B cell (primary cell): Measurements from ENCODE around the gene DPYSL4. TPM values are rescaled to one million over a fixed set of nuclear protein-coding genes. Genes with fewer than 3 reads are reported as not detected.

Experiments used
- ATAC-seq: fragments of 200-7000 bp; cut with Tn5 transposase; one replicate; pipeline ENCODE4 v1.10.0; 2021; ENCODE audit warnings: low read depth, mild to moderate bottlenecking, moderate number of reproducible peaks, moderate library complexity
- CTCF ChIA-PET: fragments of 350-600 bp; sonication (Branson Sonifier 250); formaldehyde crosslinking; loops from one replicate; lab custom pipeline; 2021; ENCODE audit warnings: antibody characterized with exemption, inconsistent platforms; lab: Charles Lee
- POLR2A ChIA-PET: fragments of 350-600 bp; sonication (Branson Sonifier 250); formaldehyde crosslinking; loops from one replicate; lab custom pipeline; 2021; ENCODE audit warnings: antibody characterized with exemption; lab: Charles Lee
- DNase-seq: peaks from one replicate; pipeline ENCODE4 v3.0.0; 2013
- H2AFZ ChIP-seq: 2 replicates; pipeline ENCODE4 v1.6.1; 2012; ENCODE audit warnings: mild to moderate bottlenecking, low read depth, low read length; ENCODE audit not compliant: insufficient read depth, poor library complexity, severe bottlenecking
- H3K27ac ChIP-seq, 2 donors: 1 replicate in 1 of 2; 2 replicates in 1 of 2; pipeline ENCODE4 v1.5.1; 2012 to 2013; ENCODE audit warnings: low read length in 2 of 2, mild to moderate bottlenecking in 2 of 2, moderate library complexity in 1 of 2
- H3K27me3 ChIP-seq, 4 experiments: fragments of 200-600 bp in 1 of 4; sonication (generic) in 1 of 4; replicated peaks in 1 of 4; 1 replicate in 2 of 4; 2 replicates in 2 of 4; pipeline versions ENCODE4 v1.6.1 to v1.7.0; 2013 to 2016; ENCODE audit warnings: low read length in 3 of 4, mild to moderate bottlenecking in 2 of 4, mixed read lengths in 1 of 4, moderate library complexity in 1 of 4; ENCODE audit not compliant: insufficient read depth in 4 of 4, control insufficient read depth in 3 of 4; ENCODE audit errors: control extremely low read depth in 1 of 4
- H3K36me3 ChIP-seq, 2 experiments: replicated peaks in 1 of 2; 1 replicate in 1 of 2; 2 replicates in 1 of 2; pipeline versions ENCODE4 v1.6.1 to v1.7.1; 2013; ENCODE audit warnings: low read length in 1 of 2; ENCODE audit not compliant: insufficient read depth in 2 of 2, control insufficient read depth in 1 of 2; ENCODE audit errors: control extremely low read depth in 1 of 2, extremely low read depth in 1 of 2
- H3K4me1 ChIP-seq, 2 donors: fragments of 200-600 bp in 1 of 2; sonication (generic) in 1 of 2; 1 replicate in 1 of 2; 2 replicates in 1 of 2; pipeline versions ENCODE4 v1.5.1 to v1.6.1; 2013 to 2017; ENCODE audit warnings: low read length in 2 of 2; ENCODE audit not compliant: control insufficient read depth in 2 of 2, insufficient read depth in 2 of 2
- H3K4me2 ChIP-seq: replicated peaks from 2 replicates; pipeline ENCODE3; 2012; ENCODE audit warnings: mild to moderate bottlenecking, low read depth, low read length; ENCODE audit not compliant: poor library complexity, severe bottlenecking
- H3K4me3 ChIP-seq, 5 experiments: fragments of 200-600 bp in 1 of 5; sonication (generic) in 1 of 5; 1 replicate in 3 of 5; 2 replicates in 2 of 5; pipeline versions ENCODE4 v1.5.1 to v1.7.0; 2011 to 2016; ENCODE audit warnings: low read length in 4 of 5, mild to moderate bottlenecking in 4 of 5, low read depth in 2 of 5, control low read depth in 1 of 5, moderate library complexity in 1 of 5; ENCODE audit not compliant: insufficient read depth in 1 of 5; ENCODE audit errors: control extremely low read depth in 1 of 5, extremely low read depth in 1 of 5
- H3K79me2 ChIP-seq: fragments of 200-600 bp; sonication (generic); one replicate; pipeline ENCODE4 v1.6.0; 2016; ENCODE audit warnings: low read length; ENCODE audit not compliant: control insufficient read depth, insufficient read depth
- H3K9ac ChIP-seq: fragments of 200-600 bp; sonication (generic); 2 replicates; pipeline ENCODE4 v1.6.1; 2017; ENCODE audit warnings: mild to moderate bottlenecking, low read length, moderate library complexity
- H3K9me3 ChIP-seq, 3 donors: one replicate each; pipeline versions ENCODE4 v1.6.1 to v1.7.1; 2013; ENCODE audit warnings: low read length in 2 of 3; ENCODE audit not compliant: control insufficient read depth in 2 of 3, insufficient read depth in 1 of 3; ENCODE audit errors: control extremely low read depth in 1 of 3
- H4K20me1 ChIP-seq: 2 replicates; pipeline ENCODE4 v1.6.0; 2012; ENCODE audit warnings: mild to moderate bottlenecking, low read length; ENCODE audit not compliant: insufficient read depth, control insufficient read depth, poor library complexity, severe bottlenecking
- H3K27ac Mint-ChIP-seq: one replicate; pipeline ENCODE4 v1.8.0; 2021; ENCODE audit warnings: mixed read lengths
- H3K27me3 Mint-ChIP-seq: one replicate; pipeline ENCODE4 v1.8.0; 2021; ENCODE audit warnings: mixed read lengths
- H3K4me1 Mint-ChIP-seq: one replicate; pipeline ENCODE4 v1.8.0; 2021; ENCODE audit warnings: mixed read lengths
- H3K4me3 Mint-ChIP-seq: one replicate; pipeline ENCODE4 v1.8.0; 2021; ENCODE audit warnings: mixed read lengths
- H3K9me3 Mint-ChIP-seq: one replicate; pipeline ENCODE4 v1.8.0; 2022; ENCODE audit warnings: mixed read lengths; ENCODE audit not compliant: insufficient read depth
- EZH2 ChIP-seq: IDR thresholded peaks from 2 replicates; pipeline ENCODE4 v1.6.1; 2012; ENCODE audit warnings: borderline replicate concordance, low read depth, mild to moderate bottlenecking, moderate library complexity, low read length; ENCODE audit not compliant: insufficient read depth, poor library complexity, severe bottlenecking
- WGBS: methylation state at CpG from one replicate; pipeline ENCODE4 v1.1.5; 2013; ENCODE audit warnings: missing lambda C conversion rate; ENCODE audit not compliant: insufficient coverage; 5-methylcytosine and 5-hydroxymethylcytosine counted together
- intact Hi-C: fragments of 100-400 bp; cut with micrococcal nuclease; formaldehyde crosslinking; loops from one replicate; pipeline ENCODE4 v1.10.0; 2022
- polyA plus RNA-seq: library from polyadenylated mRNA; depleted of rRNA; stranded (reverse); fragments of >200 nt; gene quantifications from 2 replicates; pipeline ENCODE4 v1.2.3, GENCODE V29; 2012
- total RNA-seq, 2 donors: library from RNA; stranded (reverse); fragments of 120-200 nt in 1 of 2; gene quantifications; 1 replicate in 1 of 2; 2 replicates in 1 of 2; pipeline versions ENCODE4 v1.2.3 to v1.2.4, GENCODE V29; 2013 to 2022
- TF ChIP-seq, protein P1 (sequence below): fragments of 200-600 bp; IDR thresholded peaks from one replicate; pipeline ENCODE4 v1.8.0; 2022; ENCODE audit warnings: antibody characterized with exemption, mild to moderate bottlenecking

Gene DPYSL4
- total and polyA plus RNA-seq, 2 donors (not counting 1 experiment from before 2014, with no cell fraction given), result 0.03 to 0.22 TPM

DNA sequence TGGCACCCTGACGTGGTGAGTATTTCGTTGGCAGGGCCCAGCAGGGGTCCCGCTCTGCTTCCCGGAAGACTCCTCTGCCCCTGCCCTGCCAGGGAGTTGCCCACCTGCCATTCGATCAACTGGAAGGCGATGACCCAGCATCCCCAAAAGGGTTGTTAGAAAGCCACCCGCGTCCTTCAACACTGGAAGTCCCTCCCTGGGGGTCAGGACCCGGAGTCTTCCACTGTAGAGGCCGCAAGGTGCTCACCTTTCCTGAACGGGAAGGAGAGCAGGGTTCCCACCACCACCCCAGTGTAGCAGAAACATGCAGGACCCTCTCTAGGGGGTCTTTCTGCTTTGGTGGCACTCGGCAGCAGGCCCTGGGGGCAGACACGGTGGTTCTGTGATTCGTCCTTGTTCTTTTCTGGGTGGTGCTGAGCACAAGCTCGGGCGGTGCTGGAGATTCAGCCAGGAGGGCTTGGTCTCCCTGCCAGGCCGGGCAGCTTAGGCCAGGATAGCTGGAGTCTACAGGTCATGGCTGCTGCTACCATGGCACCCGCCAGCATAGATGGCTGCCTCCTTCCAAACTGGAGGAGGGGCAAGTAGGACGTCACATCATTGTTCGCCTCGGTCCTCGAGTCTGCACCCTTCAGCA, 19.6 kb upstream of the DPYSL4 start:
- ChIA-PET POLR2A (no interaction called here), CTCF (no interaction called here)
- no peak overlapping the region for H3K27ac Mint-ChIP-seq
- H3K4me2 ChIP-seq, result no peak overlapping the region
- no peaks in the 10 kb centered on the region for H4K20me1 ChIP-seq
- H3K9ac ChIP-seq, result no peak overlapping the region
- no peaks in the 10 kb centered on the region for H3K79me2 ChIP-seq
- no peaks in the 10 kb centered on the region for H3K9me3 Mint-ChIP-seq
- no peak overlapping the region for H3K27ac ChIP-seq
- peaks cover 0 to 3% (median 0%) of the 10 kb centered on the region in 4 experiments for H3K27me3 ChIP-seq
- WGBS, result 92% methylated on average over 22 of the region's 22 CpGs
- H3K4me1 ChIP-seq, result peaks cover 3 to 5% of the 10 kb centered on the region in 2 donors
- no peak overlapping the region for H3K4me3 ChIP-seq
- peaks cover 0 to 14% (median 0%) of the 10 kb centered on the region in 3 donors for H3K9me3 ChIP-seq
- H3K4me3 Mint-ChIP-seq, result no peak overlapping the region
- no peaks in the 10 kb centered on the region for H3K36me3 ChIP-seq
- no peak for ATAC-seq
- peaks cover 8% of the 10 kb centered on the region for H3K27me3 Mint-ChIP-seq
- DNase-seq, result no peak
- H3K4me1 Mint-ChIP-seq, result peaks cover 4% of the 10 kb centered on the region
- TF ChIP-seq EZH2, result no peak
- TF ChIP-seq, protein P1, sequence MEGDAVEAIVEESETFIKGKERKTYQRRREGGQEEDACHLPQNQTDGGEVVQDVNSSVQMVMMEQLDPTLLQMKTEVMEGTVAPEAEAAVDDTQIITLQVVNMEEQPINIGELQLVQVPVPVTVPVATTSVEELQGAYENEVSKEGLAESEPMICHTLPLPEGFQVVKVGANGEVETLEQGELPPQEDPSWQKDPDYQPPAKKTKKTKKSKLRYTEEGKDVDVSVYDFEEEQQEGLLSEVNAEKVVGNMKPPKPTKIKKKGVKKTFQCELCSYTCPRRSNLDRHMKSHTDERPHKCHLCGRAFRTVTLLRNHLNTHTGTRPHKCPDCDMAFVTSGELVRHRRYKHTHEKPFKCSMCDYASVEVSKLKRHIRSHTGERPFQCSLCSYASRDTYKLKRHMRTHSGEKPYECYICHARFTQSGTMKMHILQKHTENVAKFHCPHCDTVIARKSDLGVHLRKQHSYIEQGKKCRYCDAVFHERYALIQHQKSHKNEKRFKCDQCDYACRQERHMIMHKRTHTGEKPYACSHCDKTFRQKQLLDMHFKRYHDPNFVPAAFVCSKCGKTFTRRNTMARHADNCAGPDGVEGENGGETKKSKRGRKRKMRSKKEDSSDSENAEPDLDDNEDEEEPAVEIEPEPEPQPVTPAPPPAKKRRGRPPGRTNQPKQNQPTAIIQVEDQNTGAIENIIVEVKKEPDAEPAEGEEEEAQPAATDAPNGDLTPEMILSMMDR, result no peak
- H2AFZ ChIP-seq, result no peak overlapping the region
- intact Hi-C loops, result no loop called here

GRCh38 chr10:132167976-132168375, 18.8 kb upstream of the DPYSL4 start:
- Mint-ChIP-seq H3K27ac (no peak overlapping the region), H3K27me3 (peaks cover 8% of the 10 kb centered on the region), H3K9me3 (no peaks in the 10 kb centered on the region), H3K4me3 (no peak overlapping the region), H3K4me1 (no peaks in the 10 kb centered on the region)
- DNase-seq (no peak), ATAC-seq (no peak)
- Histone ChIP-seq H3K4me2 (no peak overlapping the region), H3K4me1 (no peaks in the 10 kb centered on the region), H3K9me3 (peaks cover 0 to 14% (median 0%) of the 10 kb centered on the region in 3 donors), H3K4me3 (no peak overlapping the region), H3K36me3 (no peaks in the 10 kb centered on the region), H3K79me2 (no peaks in the 10 kb centered on the region), H3K27ac (no peak overlapping the region), H3K9ac (no peak overlapping the region), H4K20me1 (no peaks in the 10 kb centered on the region), H3K27me3 (peaks cover 0 to 3% (median 0%) of the 10 kb centered on the region in 4 experiments), H2AFZ (no peak overlapping the region)
- intact Hi-C loops, result no loop called here
- TF ChIP-seq, protein P1, result no peak
- TF ChIP-seq EZH2, result no peak
- WGBS, result 89% methylated on average over 15 of the region's 17 CpGs
- ChIA-PET POLR2A (no interaction called here), CTCF (no interaction called here)
